Upper lobe of left lung (tissue), 4 donors: ENCODE data around the gene GKN1.

ENCODE experiments used
- EP300 ChIP-seq, 4 donors: sonication (generic); formaldehyde crosslinking; IDR thresholded peaks; one replicate each; pipeline ENCODE4 v1.5.1; 2017; ENCODE audit warnings: antibody characterized with exemption in 4 of 4, control low read depth in 2 of 4
- POLR2A ChIP-seq, 4 donors: fragments of 450-650 bp; IDR thresholded peaks; one replicate each; pipeline ENCODE4 v1.5.1; 2016 to 2017; ENCODE audit warnings: antibody characterized with exemption in 4 of 4, mild to moderate bottlenecking in 2 of 4
- POLR2AphosphoS5 ChIP-seq, 2 donors: sonication (generic); formaldehyde crosslinking; IDR thresholded peaks; one replicate each; pipeline ENCODE4 v1.5.1; 2017; ENCODE audit warnings: antibody characterized with exemption in 2 of 2
- TF ChIP-seq, protein P1 (sequence below), 6 experiments: fragments of 450-650 bp in 4 of 6; fragments of 200-600 bp in 2 of 6; sonication (generic) in 2 of 6; IDR thresholded peaks; one replicate each; pipeline ENCODE4 v1.5.1; 2016 to 2019; ENCODE audit warnings: antibody characterized with exemption in 6 of 6

DNA sequence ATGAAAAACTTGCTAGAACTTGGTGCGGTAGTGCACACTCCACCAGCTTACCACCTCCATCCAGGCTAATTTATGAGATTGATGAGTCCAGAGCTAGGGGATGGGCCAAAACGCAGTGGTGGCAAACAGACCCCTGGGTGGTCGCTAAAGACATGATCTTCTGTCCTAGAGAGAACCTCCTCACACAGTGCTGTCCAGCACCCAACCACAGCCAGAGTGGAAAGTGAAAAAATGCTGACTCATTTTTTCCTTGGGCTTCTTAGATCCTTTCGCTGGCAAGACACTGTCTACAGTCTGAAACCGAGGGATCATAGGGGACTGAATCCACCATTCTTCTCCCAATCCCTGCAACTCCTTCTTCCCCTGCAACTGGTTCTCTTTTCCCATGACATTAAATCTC, 42.6 kb downstream of the GKN1 start:
- TF ChIP-seq, protein P1, sequence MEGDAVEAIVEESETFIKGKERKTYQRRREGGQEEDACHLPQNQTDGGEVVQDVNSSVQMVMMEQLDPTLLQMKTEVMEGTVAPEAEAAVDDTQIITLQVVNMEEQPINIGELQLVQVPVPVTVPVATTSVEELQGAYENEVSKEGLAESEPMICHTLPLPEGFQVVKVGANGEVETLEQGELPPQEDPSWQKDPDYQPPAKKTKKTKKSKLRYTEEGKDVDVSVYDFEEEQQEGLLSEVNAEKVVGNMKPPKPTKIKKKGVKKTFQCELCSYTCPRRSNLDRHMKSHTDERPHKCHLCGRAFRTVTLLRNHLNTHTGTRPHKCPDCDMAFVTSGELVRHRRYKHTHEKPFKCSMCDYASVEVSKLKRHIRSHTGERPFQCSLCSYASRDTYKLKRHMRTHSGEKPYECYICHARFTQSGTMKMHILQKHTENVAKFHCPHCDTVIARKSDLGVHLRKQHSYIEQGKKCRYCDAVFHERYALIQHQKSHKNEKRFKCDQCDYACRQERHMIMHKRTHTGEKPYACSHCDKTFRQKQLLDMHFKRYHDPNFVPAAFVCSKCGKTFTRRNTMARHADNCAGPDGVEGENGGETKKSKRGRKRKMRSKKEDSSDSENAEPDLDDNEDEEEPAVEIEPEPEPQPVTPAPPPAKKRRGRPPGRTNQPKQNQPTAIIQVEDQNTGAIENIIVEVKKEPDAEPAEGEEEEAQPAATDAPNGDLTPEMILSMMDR (IDR thresholded peaks at IDR 0.05): no peak
- TF ChIP-seq POLR2A (IDR thresholded peaks at IDR 0.05): no peak
- no peak for TF ChIP-seq POLR2AphosphoS5 (IDR thresholded peaks at IDR 0.05)
- TF ChIP-seq EP300 (IDR thresholded peaks at IDR 0.05): no peak
